Putamen (tissue), 1 donor: Measurements from ENCODE around the gene PBX3.

Source experiments
- DNase-seq: peaks from one replicate; pipeline ENCODE4 v3.0.0-alpha.2; 2016; ENCODE audit warnings: low spot score

Gene PBX3

DNA sequence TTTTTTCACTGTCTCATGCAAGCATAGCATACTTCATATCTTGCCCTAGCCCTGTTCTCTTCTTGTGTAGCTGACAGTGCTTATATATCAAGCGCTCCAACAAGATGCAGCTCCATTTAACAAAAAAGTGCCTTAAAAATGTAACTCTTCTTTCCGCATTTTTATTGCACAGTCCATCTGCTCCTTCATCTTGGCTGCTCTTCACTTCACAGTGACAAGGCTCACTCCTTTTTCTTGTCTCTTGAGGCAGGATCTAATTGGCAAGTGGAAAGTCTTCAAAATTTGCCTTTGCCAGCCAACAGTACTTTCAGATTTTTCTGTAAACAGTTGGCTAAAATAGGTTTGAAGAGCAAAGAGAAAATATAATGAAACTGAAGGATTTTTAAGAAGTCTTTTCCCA lies 161.8 kb downstream of the PBX3 start:
- no peak for DNase-seq

DNA sequence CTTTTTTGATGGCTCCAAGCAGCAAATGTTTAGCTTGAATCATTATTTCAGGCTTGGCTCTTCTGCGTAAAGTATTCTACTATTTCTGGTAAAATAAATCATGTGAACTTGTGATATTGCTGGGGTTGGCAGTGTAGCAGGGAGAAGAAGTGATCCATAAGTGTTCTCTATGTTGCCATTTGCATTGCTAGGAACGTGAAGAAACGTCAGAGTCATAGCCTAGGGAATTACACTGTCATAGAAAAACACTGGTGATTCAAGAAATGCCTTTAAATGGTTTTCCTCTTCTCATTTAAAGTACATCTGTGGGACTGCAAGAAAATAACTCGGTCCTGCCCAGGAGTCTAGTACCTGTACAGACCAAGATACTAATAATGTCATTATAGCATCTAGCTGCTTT lies 162.3 kb downstream of the PBX3 start:
- no peak for DNase-seq

- DNase-seq: peak; percentile 39
These were observed 163.1 kb downstream of the PBX3 start for GRCh38 chr9:125910286-125910685.

GRCh38 chr9:125911861-125912644 lies 164.9 kb downstream of the PBX3 start:
- DNase-seq: no peak

DNA sequence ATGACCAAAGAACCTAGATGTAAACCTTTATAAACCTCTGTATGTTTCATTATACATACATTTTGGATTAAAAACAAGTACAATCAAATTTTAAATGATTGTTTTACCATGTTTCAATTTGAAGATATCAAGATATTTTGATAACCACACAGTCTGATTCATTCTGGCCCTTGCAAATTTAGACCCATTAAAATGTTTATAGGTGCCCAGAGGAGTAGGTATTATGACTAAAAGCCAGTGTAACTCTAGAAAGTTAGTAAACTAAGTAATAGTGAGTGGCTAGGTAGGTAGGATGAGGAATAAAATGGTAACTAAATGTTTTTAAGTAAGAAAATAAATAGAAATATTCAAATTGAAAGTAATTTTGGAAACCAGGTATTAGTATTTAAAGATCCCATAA lies 165.5 kb downstream of the PBX3 start:
- no peak for DNase-seq

- no peak for DNase-seq
These were observed 166.4 kb downstream of the PBX3 start for GRCh38 chr9:125913551-125913950.

DNA sequence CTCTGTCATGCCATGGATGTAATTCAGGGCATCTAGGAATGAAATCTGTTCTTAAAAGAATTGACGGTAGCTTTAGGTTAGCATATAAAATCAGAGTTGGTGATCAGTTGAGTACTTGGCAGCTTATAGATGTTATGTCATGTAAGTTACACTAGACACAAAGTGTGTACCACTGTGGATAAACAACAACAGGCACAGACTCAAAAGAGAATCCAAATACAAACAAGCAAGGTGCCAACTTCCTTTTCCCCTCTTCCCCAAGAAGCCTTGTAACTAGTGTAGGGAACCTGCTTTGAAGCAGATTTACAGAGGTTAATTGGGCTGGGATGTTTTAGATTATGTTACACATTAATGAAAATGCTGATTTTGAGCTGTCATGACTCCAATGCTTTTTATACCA lies 167.2 kb downstream of the PBX3 start:
- DNase-seq: no peak

DNA sequence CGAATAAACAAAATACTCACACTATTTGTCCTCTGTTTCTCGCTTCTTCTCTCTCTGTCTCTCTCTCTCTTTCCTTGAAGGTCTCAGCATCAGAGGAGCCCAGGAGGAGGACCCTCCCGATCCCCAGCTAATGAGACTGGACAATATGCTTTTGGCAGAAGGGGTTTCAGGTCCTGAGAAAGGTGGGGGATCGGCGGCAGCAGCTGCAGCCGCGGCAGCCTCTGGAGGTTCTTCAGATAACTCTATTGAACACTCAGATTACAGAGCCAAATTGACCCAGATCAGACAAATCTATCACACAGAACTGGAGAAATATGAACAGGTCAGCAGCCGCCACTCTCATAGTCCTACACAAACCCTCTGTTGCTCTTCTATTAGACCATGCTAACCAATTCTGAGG lies 168.4 kb downstream of the PBX3 start:
- DNase-seq: no peak

DNA sequence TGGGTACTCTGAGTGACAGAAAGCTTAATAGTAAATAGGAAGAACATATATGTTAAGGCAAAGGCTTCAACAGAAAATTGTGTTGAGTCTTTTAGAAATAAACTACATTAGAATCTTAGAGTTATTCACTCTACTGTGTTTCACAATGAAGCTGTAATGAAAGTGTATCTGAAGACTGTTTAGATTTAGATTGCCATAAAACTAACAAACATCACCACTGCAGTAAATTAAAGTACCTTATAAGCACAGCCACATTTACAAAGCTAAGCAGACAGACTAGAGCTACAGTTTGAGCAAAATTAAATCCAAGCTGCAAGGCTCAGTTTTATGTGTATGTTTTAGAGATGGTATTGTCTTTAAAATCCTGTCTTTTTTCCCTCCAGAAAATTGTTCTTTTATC lies 172.4 kb downstream of the PBX3 start:
- no peak for DNase-seq

DNA sequence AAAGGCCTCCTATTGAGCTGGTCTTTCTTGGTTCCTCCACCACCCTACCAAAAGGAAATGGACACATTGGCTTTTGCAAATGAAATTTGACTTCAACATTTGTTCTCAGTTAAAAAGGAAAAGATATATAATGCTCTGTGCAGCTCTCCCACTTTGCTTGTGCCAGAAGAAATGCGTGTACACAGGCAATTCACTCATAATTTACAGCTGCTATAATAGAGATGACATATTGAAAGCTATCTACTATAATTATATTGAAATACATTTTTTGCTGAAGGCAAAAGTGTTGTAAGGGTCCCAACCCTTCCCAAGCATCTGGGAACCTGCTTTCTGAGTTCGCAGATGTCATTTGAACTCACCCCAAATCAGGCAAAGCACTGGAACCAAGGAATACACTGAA lies 173.2 kb downstream of the PBX3 start:
- DNase-seq: no peak

- DNase-seq: no peak
These were observed 175.7 kb downstream of the PBX3 start for GRCh38 chr9:125922854-125923253.

DNA sequence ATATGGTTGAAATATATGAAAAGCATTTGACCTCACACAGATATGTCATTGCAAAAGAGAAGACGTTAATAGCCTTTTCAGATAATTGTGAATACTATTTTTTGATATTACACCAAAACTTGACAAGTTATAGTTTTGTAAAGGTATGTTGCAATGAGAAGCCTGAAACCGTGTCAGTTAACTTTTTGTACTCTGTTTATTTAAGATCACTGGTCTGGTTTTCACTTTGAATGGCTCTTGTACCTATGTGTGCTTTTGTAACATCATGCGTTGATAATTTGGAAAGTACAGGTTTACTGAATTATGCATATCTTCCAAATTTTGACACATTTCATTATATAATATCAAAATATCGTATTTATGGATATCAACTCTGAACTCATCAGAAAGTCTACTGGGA lies 177.2 kb downstream of the PBX3 start:
- no peak for DNase-seq

DNA sequence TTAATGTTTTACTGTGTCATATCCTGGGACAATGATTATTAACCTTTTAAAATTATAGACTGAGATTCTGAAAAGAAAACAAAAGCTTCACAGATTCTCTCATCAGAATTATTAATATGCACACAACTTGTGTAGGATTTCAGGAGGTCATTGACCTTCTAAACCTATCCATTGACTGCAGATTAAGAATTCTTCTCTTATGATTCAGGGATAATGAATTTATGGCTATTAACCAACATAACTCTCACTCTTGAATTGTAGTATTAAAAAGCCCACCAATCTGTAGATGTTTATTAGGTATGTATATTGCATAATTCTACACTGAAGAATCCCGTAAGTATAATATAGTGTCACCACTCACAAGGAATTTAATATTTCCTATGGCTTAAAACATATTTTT lies 179.8 kb downstream of the PBX3 start:
- no peak for DNase-seq

DNA sequence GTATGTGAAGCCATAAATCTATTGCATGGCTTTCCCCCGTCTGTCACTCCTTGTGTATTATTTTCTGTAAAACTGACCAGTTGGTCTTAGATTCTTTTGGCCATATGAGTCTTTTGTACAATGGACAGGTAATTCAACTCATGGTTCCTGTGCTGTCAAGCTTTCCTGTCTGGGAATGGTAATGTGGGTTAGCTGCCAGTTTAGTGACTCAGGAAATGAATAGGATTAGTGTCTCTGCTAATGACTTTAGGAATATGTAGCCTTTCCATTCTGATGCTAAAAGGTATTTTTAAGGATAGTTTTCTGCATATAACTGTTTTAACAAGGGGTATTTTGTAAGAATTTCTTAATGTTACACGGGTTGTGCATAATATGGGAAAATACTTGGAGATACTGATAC lies 182.7 kb downstream of the PBX3 start:
- DNase-seq: no peak

DNA sequence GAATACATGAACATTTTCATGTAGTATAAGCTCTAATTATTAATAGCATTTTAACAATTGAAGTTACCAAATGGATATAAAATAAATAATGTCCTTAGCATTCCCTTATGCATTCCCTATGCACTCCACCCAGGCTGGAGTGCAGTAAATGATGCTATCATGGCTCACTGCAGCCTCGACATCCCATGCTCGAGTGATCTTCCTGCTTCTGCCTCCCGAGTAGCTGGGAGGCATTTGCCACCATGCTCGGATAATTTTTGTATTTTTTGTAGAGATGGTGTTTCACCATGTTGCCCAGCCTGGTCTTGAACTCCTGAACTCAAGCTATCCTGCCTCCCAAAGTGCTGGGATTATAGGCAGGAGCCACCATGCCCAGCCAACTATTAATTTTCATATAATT lies 184.0 kb downstream of the PBX3 start:
- no peak for DNase-seq

DNA sequence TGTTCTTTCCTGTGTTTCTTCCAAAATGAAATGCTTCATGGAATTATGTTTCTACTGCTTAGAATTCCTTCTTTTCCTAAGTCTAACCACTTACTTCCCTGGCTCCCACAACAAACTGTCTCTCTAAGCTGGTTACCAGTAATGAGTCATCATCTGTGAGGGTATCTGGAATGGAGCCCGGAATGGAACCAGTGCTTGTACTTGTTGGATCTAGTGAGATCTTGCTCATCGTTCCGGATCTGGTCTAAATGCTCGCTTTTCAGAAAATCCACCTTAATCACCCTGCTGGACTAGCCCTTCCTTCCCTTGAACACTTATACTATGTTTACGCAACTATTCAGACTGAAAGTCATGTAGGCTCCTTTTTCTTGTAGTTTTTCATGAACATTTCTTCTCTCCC lies 184.8 kb downstream of the PBX3 start:
- peak; percentile 54 for DNase-seq

DNA sequence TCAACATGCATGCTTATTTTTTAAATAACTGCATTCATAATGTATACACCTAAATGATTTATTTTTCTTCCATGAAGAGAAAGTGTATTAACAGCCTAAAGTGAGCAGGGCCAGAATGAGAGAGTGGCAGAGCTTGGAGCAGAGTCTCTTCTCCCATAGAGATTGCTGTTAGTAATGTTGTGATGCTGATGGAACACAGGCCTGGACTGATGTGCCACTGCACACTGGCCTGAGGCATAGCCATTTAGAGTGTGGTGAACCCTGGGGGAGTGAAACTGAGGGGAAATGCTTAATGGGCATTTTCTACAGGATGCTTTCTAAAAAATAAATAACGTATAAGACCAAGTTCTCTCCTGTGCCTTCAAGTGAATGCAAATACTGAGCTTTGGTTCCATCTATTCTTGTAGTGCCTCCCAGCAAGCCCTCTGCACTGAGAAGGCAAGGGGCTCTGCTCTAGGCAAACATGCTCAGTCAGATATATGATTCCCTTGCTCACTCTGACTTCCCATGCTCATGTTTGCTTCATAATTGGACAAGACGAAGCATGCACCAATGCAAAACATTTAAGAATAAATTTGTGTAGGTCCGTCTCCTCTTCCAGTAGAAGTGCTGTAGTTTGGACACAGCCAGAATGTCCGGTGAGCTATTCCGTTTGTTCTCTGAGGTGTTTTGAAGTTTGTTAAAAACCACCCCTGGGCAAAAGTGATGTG lies 185.7 kb downstream of the PBX3 start:
- no peak for DNase-seq

DNA sequence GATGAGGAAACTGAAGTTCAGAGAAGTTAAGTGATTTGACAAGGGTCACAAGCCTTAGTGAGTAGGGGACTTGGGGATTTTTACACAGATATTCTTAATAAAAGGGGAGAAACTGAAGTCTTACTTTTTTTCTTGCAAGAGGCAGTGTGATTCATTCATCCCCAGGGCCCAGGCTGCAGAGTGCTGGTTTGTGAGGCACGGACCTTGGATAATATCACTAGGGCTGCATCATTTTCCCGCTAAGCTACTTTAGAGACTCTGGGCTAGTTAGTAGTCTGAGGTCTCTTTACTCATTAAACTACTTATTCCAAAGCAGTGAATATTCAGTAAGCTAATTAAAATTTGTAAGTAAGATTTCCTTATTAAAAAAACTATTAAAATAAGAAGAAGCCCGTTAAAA lies 195.0 kb downstream of the PBX3 start:
- no peak for DNase-seq

- no peak for DNase-seq
These were observed 196.7 kb downstream of the PBX3 start for GRCh38 chr9:125943831-125944230.

GRCh38 chr9:125946397-125946796 lies 199.2 kb downstream of the PBX3 start:
- no peak for DNase-seq

GRCh38 chr9:125948887-125949596 lies 201.9 kb downstream of the PBX3 start:
- DNase-seq: no peak

DNA sequence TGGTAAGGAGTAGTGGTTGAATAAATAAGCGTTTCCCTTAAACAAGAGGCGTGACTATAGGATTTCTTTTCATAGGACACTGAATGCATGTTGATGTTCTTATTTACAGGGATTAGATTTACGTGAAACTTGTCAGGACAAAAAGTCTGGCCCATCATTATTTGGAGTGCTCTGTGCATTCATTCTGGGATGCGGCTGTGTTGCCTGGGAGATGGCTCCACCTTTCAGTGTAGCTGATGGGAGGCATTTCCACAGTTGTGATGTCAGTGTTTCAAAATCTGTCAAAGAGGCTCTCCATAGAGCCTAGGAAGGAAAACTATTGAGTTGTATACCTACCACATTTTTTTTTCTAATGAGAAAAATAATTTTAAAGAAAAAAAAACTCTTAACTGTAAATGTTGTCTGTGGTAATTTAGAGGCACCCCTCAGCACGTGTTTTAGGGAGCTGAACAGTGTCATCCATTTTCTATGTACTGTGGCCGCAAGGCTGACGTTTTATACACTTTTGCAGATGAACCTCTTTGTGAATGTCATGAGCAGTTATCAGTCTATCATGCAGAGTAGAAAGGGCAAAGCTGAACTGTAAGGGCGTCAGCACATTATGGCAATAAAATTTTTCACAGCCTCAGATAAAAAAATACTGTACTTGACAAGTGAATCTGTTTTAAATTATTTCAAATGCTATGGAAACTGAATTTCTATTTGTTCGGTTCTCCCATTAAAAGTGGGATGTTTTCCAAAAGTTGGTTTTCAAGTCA lies 202.7 kb downstream of the PBX3 start:
- no peak for DNase-seq
